ENCODE measurements around the gene TCF7L1. TPM values are rescaled to one million over a fixed set of nuclear protein-coding genes. Genes with fewer than 3 reads are reported as not detected.
A peak's percentile ranks its signal among the peaks of the same experiment; 100 is the strongest.

Gene TCF7L1
- total RNA-seq, 2 experiments from 2014 or later: not detected

- Mint-ChIP-seq H3K4me3 (peak overlapping the region; percentile 76), H3K9me3 (no peaks in the 10 kb centered on the region), H3K36me3 (ENCODE audit: low read depth) (peaks cover 4% of the 10 kb centered on the region), H3K27me3 (no peaks in the 10 kb centered on the region), H3K27ac (peak overlapping the region; percentile 88), H3K4me1 (ENCODE audit: low read depth) (peaks cover 36% of the 10 kb centered on the region)
- peak overlapping the region in 1 of 2 donors; percentile 42 for H3K27ac ChIP-seq (ENCODE audit: low read depth in 1 of 2, low read length in 2 of 2)
- no peaks in the 10 kb centered on the region for H3K36me3 ChIP-seq (ENCODE audit: insufficient read depth, low read length)
- H3K4me3 ChIP-seq (ENCODE audit: low read length): no peak overlapping the region
- TF ChIP-seq, protein P1, sequence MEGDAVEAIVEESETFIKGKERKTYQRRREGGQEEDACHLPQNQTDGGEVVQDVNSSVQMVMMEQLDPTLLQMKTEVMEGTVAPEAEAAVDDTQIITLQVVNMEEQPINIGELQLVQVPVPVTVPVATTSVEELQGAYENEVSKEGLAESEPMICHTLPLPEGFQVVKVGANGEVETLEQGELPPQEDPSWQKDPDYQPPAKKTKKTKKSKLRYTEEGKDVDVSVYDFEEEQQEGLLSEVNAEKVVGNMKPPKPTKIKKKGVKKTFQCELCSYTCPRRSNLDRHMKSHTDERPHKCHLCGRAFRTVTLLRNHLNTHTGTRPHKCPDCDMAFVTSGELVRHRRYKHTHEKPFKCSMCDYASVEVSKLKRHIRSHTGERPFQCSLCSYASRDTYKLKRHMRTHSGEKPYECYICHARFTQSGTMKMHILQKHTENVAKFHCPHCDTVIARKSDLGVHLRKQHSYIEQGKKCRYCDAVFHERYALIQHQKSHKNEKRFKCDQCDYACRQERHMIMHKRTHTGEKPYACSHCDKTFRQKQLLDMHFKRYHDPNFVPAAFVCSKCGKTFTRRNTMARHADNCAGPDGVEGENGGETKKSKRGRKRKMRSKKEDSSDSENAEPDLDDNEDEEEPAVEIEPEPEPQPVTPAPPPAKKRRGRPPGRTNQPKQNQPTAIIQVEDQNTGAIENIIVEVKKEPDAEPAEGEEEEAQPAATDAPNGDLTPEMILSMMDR (IDR thresholded peaks at IDR 0.05): no peak
- ATAC-seq (ENCODE audit: poor library complexity) (no peak), DNase-seq (no peak)
- ChIA-PET CTCF (interaction anchor here (2.5 kb wide), 1 partner anchor 8 kb away, joined by 11 read pairs; no protein-coding TSS in a partner anchor), POLR2A (interaction anchor here (2.0 to 4.9 kb wide), 3 partner anchors 12 to 46 kb away, joined by 20 to 109 read pairs (median 23); partner anchors contain the start of genes ELMOD3, RETSAT and TGOLN2)
- no peaks in the 10 kb centered on the region for H3K9me3 ChIP-seq (ENCODE audit: control insufficient read depth in 1 of 2, insufficient read depth in 1 of 2, low read length in 2 of 2)
- peaks cover 45% of the 10 kb centered on the region for H3K4me1 ChIP-seq (ENCODE audit: insufficient read depth, low read length)
- H3K27me3 ChIP-seq (ENCODE audit: control insufficient read depth in 1 of 2, insufficient read depth in 2 of 2, low read length in 2 of 2): no peaks in the 10 kb centered on the region
- intact Hi-C loops (cut with DNase I, micrococcal nuclease): no loop called here
These were observed 175.0 kb downstream of the TCF7L1 start for GRCh38 chr2:85308201-85308600.

GRCh38 chr2:85308896-85309555, 175.8 kb downstream of the TCF7L1 start:
- H3K36me3 ChIP-seq (ENCODE audit: insufficient read depth, low read length): no peaks in the 10 kb centered on the region
- peak overlapping the region; percentile 41 for H3K4me3 ChIP-seq (ENCODE audit: low read length)
- TF ChIP-seq, protein P1 (IDR thresholded peaks at IDR 0.05): no peak
- DNase-seq: peak in 2 of 14 experiments; percentile 23 to 34
- H3K4me1 Mint-ChIP-seq (ENCODE audit: low read depth): peaks cover 36% of the 10 kb centered on the region
- H3K27me3 Mint-ChIP-seq: no peaks in the 10 kb centered on the region
- H3K9me3 ChIP-seq (ENCODE audit: control insufficient read depth in 1 of 2, insufficient read depth in 1 of 2, low read length in 2 of 2): no peaks in the 10 kb centered on the region
- H3K27ac ChIP-seq (ENCODE audit: low read depth in 1 of 2, low read length in 2 of 2): peak overlapping the region; percentile 42 to 52
- peak overlapping the region; percentile 88 for H3K27ac Mint-ChIP-seq
- POLR2A ChIA-PET: interaction anchor here (0.7 to 4.9 kb wide), 8 partner anchors 9 to 230 kb away, joined by 3 to 109 read pairs (median 16); partner anchors contain the start of genes ELMOD3, MAT2A, RETSAT and TGOLN2
- peak; percentile 6 for ATAC-seq (ENCODE audit: poor library complexity)
- H3K27me3 ChIP-seq (ENCODE audit: control insufficient read depth in 1 of 2, insufficient read depth in 2 of 2, low read length in 2 of 2): no peaks in the 10 kb centered on the region
- H3K36me3 Mint-ChIP-seq (ENCODE audit: low read depth): peaks cover 9% of the 10 kb centered on the region
- CTCF ChIA-PET: interaction anchor here (2.0 to 2.5 kb wide), 2 partner anchors 9 to 10 kb away, joined by 9 to 11 read pairs; no protein-coding TSS in a partner anchor
- H3K4me3 Mint-ChIP-seq: peak overlapping the region; percentile 76
- intact Hi-C loops (cut with DNase I, micrococcal nuclease): loop anchor here in 1 of 2 experiments (1.0 kb wide), 1 partner anchor 17 kb away; no protein-coding TSS in a partner anchor
- H3K4me1 ChIP-seq (ENCODE audit: insufficient read depth, low read length): peaks cover 45% of the 10 kb centered on the region
- H3K9me3 Mint-ChIP-seq: no peaks in the 10 kb centered on the region

- peaks cover 7% of the 10 kb centered on the region for H3K36me3 ChIP-seq (ENCODE audit: insufficient read depth, low read length)
- Mint-ChIP-seq H3K4me1 (ENCODE audit: low read depth) (peaks cover 41% of the 10 kb centered on the region), H3K4me3 (peak overlapping the region; percentile 76), H3K27ac (peak overlapping the region; percentile 88), H3K36me3 (ENCODE audit: low read depth) (peaks cover 15% of the 10 kb centered on the region), H3K27me3 (no peaks in the 10 kb centered on the region), H3K9me3 (no peaks in the 10 kb centered on the region)
- H3K4me1 ChIP-seq (ENCODE audit: insufficient read depth, low read length): peaks cover 45% of the 10 kb centered on the region
- peak; percentile 48 for ATAC-seq (ENCODE audit: poor library complexity)
- H3K9me3 ChIP-seq (ENCODE audit: control insufficient read depth in 1 of 2, insufficient read depth in 1 of 2, low read length in 2 of 2): no peaks in the 10 kb centered on the region
- no peaks in the 10 kb centered on the region for H3K27me3 ChIP-seq (ENCODE audit: control insufficient read depth in 1 of 2, insufficient read depth in 2 of 2, low read length in 2 of 2)
- ChIA-PET CTCF (interaction anchor here (0.8 to 2.5 kb wide), 3 partner anchors 9 to 18 kb away, joined by 4 to 11 read pairs (median 9); partner anchors contain the start of gene TGOLN2), POLR2A (interaction anchor here (0.8 to 4.9 kb wide), 8 partner anchors 10 to 230 kb away, joined by 3 to 109 read pairs (median 16); partner anchors contain the start of genes ELMOD3, MAT2A, RETSAT and TGOLN2)
- H3K4me3 ChIP-seq (ENCODE audit: low read length): peak overlapping the region; percentile 41
- TF ChIP-seq, protein P1 (IDR thresholded peaks at IDR 0.05): no peak
- H3K27ac ChIP-seq (ENCODE audit: low read depth in 1 of 2, low read length in 2 of 2): peak overlapping the region; percentile 42 to 52
- DNase-seq: peak in 6 of 14 experiments; percentile 16 to 51 (median 46)
- intact Hi-C loops (cut with DNase I, micrococcal nuclease): loop anchor here in 1 of 2 experiments (1.0 kb wide), 1 partner anchor 16 kb away; no protein-coding TSS in a partner anchor
These were observed 176.6 kb downstream of the TCF7L1 start for GRCh38 chr2:85309699-85310321.
